ENCODE measurements around the gene CLEC10A. TPM values are rescaled to one million over a fixed set of nuclear protein-coding genes. Genes with fewer than 3 reads are reported as not detected.

CLEC10A gene
- total and polyA plus RNA-seq, 10 of the 15 experiments (the other 5 are each of a cell fraction or from before 2014, with no cell fraction given): not detected

GRCh38 chr17:7113273-7114071 lies 33.4 kb upstream of the CLEC10A start:
- no peaks in the 10 kb centered on the region for H3K79me2 ChIP-seq (ENCODE audit: control insufficient read depth, insufficient read depth, low read length)
- FAIRE-seq: no peak
- no peak overlapping the region for H3K27ac ChIP-seq (ENCODE audit: control insufficient read depth, insufficient read depth)
- no peak overlapping the region for H3K4me2 ChIP-seq (ENCODE audit: control insufficient read depth, insufficient read depth)
- in situ Hi-C loops (cut with MboI): no loop called here
- WGBS (ENCODE audit: insufficient coverage, insufficient replicate concordance, low lambda C conversion rate, missing lambda C conversion rate): 70% methylated on average over 15 of the region's 15 CpGs
- H2AFZ ChIP-seq (ENCODE audit: control insufficient read depth, low read depth, low read length): no peak overlapping the region
- CTCF ChIA-PET: no interaction called here
- SMC1A ChIA-PET (ENCODE audit: uncharacterized antibody, unreplicated experiment): interaction anchor here (0.7 kb wide), 2 partner anchors 19 to 56 kb away, joined by 3 to 4 read pairs; no protein-coding TSS in a partner anchor
- H3K9ac ChIP-seq (ENCODE audit: control insufficient read depth, insufficient read depth, low read length): no peak overlapping the region
- RAD21 ChIA-PET (ENCODE audit: unreplicated experiment): no interaction called here
- no peak for ATAC-seq
- TF ChIP-seq NBN (IDR thresholded peaks at IDR 0.05) (peak; percentile 42; the same call in 1 of the 2 replicates), YBX1 (IDR thresholded peaks at IDR 0.05) (no peak), ASH2L (IDR thresholded peaks at IDR 0.05; ENCODE audit: borderline replicate concordance, low read depth) (no peak), TCF3 (IDR thresholded peaks at IDR 0.05; ENCODE audit: borderline replicate concordance, insufficient read depth, low read depth, low read length) (no peak), ZNF384 (IDR thresholded peaks at IDR 0.05; ENCODE audit: borderline replicate concordance, low read depth, low read length) (no peak), SREBF1 (IDR thresholded peaks at IDR 0.05; ENCODE audit: low read length) (no peak), HDGF (IDR thresholded peaks at IDR 0.05) (peak; percentile 77), KAT2A (conservative IDR thresholded peaks at IDR 0.05; ENCODE audit: control insufficient read depth, low read depth, low read length) (no peak)
- peaks cover 7% of the 10 kb centered on the region for H3K4me1 ChIP-seq (ENCODE audit: control insufficient read depth, insufficient read depth, low read length)
- H3K36me3 ChIP-seq (ENCODE audit: control insufficient read depth in 2 of 2, insufficient read depth in 2 of 2, low read length in 1 of 2): no peaks in the 10 kb centered on the region
- intact Hi-C loops (cut with micrococcal nuclease; ENCODE audit: unreplicated experiment): no loop called here
- no peak overlapping the region for H3K4me3 ChIP-seq
- no peaks in the 10 kb centered on the region for H3K27me3 ChIP-seq (replicated peaks in 1 of 2; ENCODE audit: control insufficient read depth in 2 of 2, insufficient read depth in 2 of 2, low read length in 1 of 2)
- no peaks in the 10 kb centered on the region for H3K9me3 ChIP-seq (replicated peaks; ENCODE audit: control insufficient read depth, insufficient read depth, low read length)
- no peak for DNase-seq (ENCODE audit: low read depth, low spot score)
- BruUV-seq (replicated peaks): no TSS peak
- POLR2A ChIA-PET: no interaction called here
- H4K20me1 ChIP-seq (ENCODE audit: control insufficient read depth, insufficient read depth): no peaks in the 10 kb centered on the region
